ENCODE measurements around the gene HERPUD1.

DNA sequence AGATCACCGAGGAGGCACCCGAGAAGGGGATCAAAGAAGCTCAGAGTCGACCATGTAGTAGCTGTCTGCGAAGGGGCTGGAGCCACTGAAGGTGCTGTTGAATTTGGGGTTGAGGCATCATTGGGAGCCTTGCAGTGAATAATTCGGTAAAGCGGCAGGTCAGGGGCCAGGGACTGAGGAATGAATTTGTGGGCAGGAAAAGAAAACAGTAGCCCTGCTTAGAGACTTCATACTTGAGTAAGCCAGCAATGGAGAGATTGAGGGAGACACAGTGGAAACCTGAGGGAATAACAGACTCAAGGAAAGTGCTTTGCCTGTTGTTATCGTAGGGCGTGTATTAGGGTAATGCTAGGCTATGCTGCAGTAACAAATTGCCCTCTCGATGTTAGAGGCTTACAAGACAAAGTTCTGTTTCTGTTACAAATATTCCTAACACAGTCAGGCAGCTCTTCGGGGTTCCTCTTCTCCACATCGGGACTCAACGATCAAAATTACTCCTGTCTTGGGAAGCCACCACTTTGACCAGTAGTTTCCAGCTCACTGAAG is 13.4 kb upstream of the HERPUD1 start:
- TF ChIP-seq, protein P1, sequence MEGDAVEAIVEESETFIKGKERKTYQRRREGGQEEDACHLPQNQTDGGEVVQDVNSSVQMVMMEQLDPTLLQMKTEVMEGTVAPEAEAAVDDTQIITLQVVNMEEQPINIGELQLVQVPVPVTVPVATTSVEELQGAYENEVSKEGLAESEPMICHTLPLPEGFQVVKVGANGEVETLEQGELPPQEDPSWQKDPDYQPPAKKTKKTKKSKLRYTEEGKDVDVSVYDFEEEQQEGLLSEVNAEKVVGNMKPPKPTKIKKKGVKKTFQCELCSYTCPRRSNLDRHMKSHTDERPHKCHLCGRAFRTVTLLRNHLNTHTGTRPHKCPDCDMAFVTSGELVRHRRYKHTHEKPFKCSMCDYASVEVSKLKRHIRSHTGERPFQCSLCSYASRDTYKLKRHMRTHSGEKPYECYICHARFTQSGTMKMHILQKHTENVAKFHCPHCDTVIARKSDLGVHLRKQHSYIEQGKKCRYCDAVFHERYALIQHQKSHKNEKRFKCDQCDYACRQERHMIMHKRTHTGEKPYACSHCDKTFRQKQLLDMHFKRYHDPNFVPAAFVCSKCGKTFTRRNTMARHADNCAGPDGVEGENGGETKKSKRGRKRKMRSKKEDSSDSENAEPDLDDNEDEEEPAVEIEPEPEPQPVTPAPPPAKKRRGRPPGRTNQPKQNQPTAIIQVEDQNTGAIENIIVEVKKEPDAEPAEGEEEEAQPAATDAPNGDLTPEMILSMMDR (IDR thresholded peaks at IDR 0.05; ENCODE audit: borderline replicate concordance, extremely low read depth, low read length, poor library complexity, severe bottlenecking): no peak
- TF ChIP-seq EZH2 (IDR thresholded peaks at IDR 0.05; ENCODE audit: borderline replicate concordance, low read depth, low read length, severe bottlenecking): no peak
